RWPE2 (cell line): Measurements from ENCODE around the gene CTBP1.

Source experiments
- ATAC-seq: fragments of 200-7000 bp; cut with Tn5 transposase; 3 replicates; pipeline ENCODE4 v1.9.1; 2021; ENCODE audit warnings: low read depth
- DNase-seq: peaks from one replicate; pipeline ENCODE4 v3.0.0-alpha.2; 2020; ENCODE audit warnings: low spot score
- H3K27ac ChIP-seq: fragments of 450-650 bp; 2 replicates; pipeline ENCODE4 v1.5.1; 2017; ENCODE audit warnings: mild to moderate bottlenecking; ENCODE audit not compliant: poor library complexity, severe bottlenecking
- H3K27me3 ChIP-seq: fragments of 250-450 bp; sonication (Bioruptor Pico); 2 replicates; pipeline ENCODE4 v1.5.1; 2021; ENCODE audit warnings: mild to moderate bottlenecking, moderate library complexity; ENCODE audit not compliant: insufficient read depth, poor library complexity, severe bottlenecking
- H3K36me3 ChIP-seq: fragments of 250-450 bp; sonication (Bioruptor Pico); 2 replicates; pipeline ENCODE4 v1.5.1; 2020; ENCODE audit warnings: low read depth, mild to moderate bottlenecking, moderate library complexity
- H3K4me1 ChIP-seq: fragments of 250-450 bp; sonication (Bioruptor Pico); 2 replicates; pipeline ENCODE4 v1.5.1; 2021; ENCODE audit warnings: mild to moderate bottlenecking, moderate library complexity; ENCODE audit not compliant: insufficient read depth, poor library complexity, severe bottlenecking
- H3K4me3 ChIP-seq: fragments of 250-450 bp; sonication (Bioruptor Pico); 2 replicates; pipeline ENCODE4 v1.5.1; 2021; ENCODE audit warnings: mild to moderate bottlenecking, moderate library complexity; ENCODE audit not compliant: severe bottlenecking
- H3K9me3 ChIP-seq: fragments of 250-450 bp; sonication (Bioruptor Pico); 2 replicates; pipeline ENCODE4 v1.5.1; 2021; ENCODE audit warnings: mild to moderate bottlenecking, moderate library complexity; ENCODE audit not compliant: severe bottlenecking
- CTCF ChIP-seq: fragments of 450-650 bp; IDR thresholded peaks from one replicate; pipeline ENCODE4 v1.5.1; 2017; ENCODE audit warnings: mild to moderate bottlenecking, moderate library complexity; ENCODE audit not compliant: poor library complexity, severe bottlenecking

The CTBP1 gene

GRCh38 chr4:1290165-1290977 lies 41.4 kb upstream of the CTBP1 start:
- Histone ChIP-seq H3K27ac (peak overlapping the region; percentile 61), H3K9me3 (no peaks in the 10 kb centered on the region), H3K4me3 (peak overlapping the region; percentile 96), H3K4me1 (peaks cover 9% of the 10 kb centered on the region), H3K27me3 (no peaks in the 10 kb centered on the region), H3K36me3 (peaks cover 17% of the 10 kb centered on the region; the same call in 1 of the 2 replicates)
- DNase-seq (no peak), ATAC-seq (no peak; the same call in 2 of the 3 replicates)
- no peak for TF ChIP-seq CTCF

GRCh38 chr4:1289207-1290164 lies 40.6 kb upstream of the CTBP1 start, which contains the start of gene MAEA:
Gene MAEA (plus strand): TSS chr4:1289891. CDS start chr4:1289914, 23 bp downstream.
- peak; percentile 97 for DNase-seq
- peak within 1 kb of the TSS; percentile 96 for H3K4me3 ChIP-seq
- H3K27me3 ChIP-seq, result no peaks in the 10 kb centered on the region
- H3K36me3 ChIP-seq, result peaks cover 17% of the 10 kb centered on the region; the same call in 1 of the 2 replicates
- peak within 1 kb of the TSS; percentile 61 for H3K27ac ChIP-seq
- H3K9me3 ChIP-seq, result no peaks in the 10 kb centered on the region
- TF ChIP-seq CTCF, result no peak
- peaks cover 9% of the 10 kb centered on the region for H3K4me1 ChIP-seq
- peak; percentile 96 for ATAC-seq

- Histone ChIP-seq H3K4me1 (peaks cover 9% of the 10 kb centered on the region), H3K36me3 (peaks cover 12% of the 10 kb centered on the region; the same call in 1 of the 2 replicates), H3K27ac (peak overlapping the region; percentile 61), H3K9me3 (no peaks in the 10 kb centered on the region), H3K4me3 (peak overlapping the region; percentile 96), H3K27me3 (no peaks in the 10 kb centered on the region)
- ATAC-seq (no peak), DNase-seq (no peak)
- TF ChIP-seq CTCF, result no peak
Measured at GRCh38 chr4:1288786-1289185, 39.9 kb upstream of the CTBP1 start.

GRCh38 chr4:1285790-1286553 lies 37.0 kb upstream of the CTBP1 start:
- Histone ChIP-seq H3K27ac (no peak overlapping the region), H3K4me3 (no peak overlapping the region), H3K36me3 (no peaks in the 10 kb centered on the region), H3K4me1 (no peaks in the 10 kb centered on the region), H3K9me3 (no peaks in the 10 kb centered on the region), H3K27me3 (no peaks in the 10 kb centered on the region)
- DNase-seq (no peak), ATAC-seq (no peak)
- no peak for TF ChIP-seq CTCF
